K562 (cell line): Measurements from ENCODE around the gene NFILZ.

ENCODE experiments used
- FOXP1 ChIP-seq: sonication (generic); formaldehyde crosslinking; IDR thresholded peaks from 2 replicates; pipeline ENCODE4 v1.8.0; 2022; ENCODE audit warnings: mild to moderate bottlenecking, missing genetic modification reagents
- MTF1 ChIP-seq: fragments of 250-450 bp; sonication (Bioruptor Pico); IDR thresholded peaks from 2 replicates; pipeline ENCODE4 v1.9.0; 2021; ENCODE audit warnings: moderate library complexity, mild to moderate bottlenecking, inconsistent platforms, borderline replicate concordance
- NUFIP1 ChIP-seq: fragments of 450-650 bp; IDR thresholded peaks from 2 replicates; pipeline ENCODE4 v1.6.1; 2018; ENCODE audit not compliant: partially characterized antibody
- POLR2A ChIP-seq: fragments of 450-650 bp; conservative IDR thresholded peaks from 2 replicates; pipeline ENCODE4 v1.6.1; 2016
- SIN3A ChIP-seq, 2 experiments: fragments of 150-350 bp in 1 of 2; IDR thresholded peaks; 2 replicates each; pipeline ENCODE4 v1.6.1; 2011 to 2016; ENCODE audit warnings: borderline replicate concordance in 2 of 2, low read depth in 2 of 2, low read length in 2 of 2, mild to moderate bottlenecking in 2 of 2, moderate library complexity in 2 of 2; ENCODE audit not compliant: control insufficient read depth in 1 of 2
- ZNF668 ChIP-seq: fragments of 250-450 bp; sonication (Bioruptor Pico); IDR thresholded peaks from 2 replicates; pipeline ENCODE4 v1.8.0; 2022; ENCODE audit warnings: mild to moderate bottlenecking, inconsistent platforms
- TF ChIP-seq, protein P1 (sequence below), 3 experiments: IDR thresholded peaks in 2 of 3; conservative IDR thresholded peaks in 1 of 3; 2 replicates each; pipeline ENCODE4 v1.5.1; 2011 to 2012; ENCODE audit warnings: low read length in 3 of 3, mild to moderate bottlenecking in 3 of 3, control low read depth in 2 of 3, improper control_type of control experiment in 1 of 3, inconsistent platforms in 1 of 3, low read depth in 1 of 3, mixed read lengths in 1 of 3, moderate library complexity in 1 of 3; ENCODE audit not compliant: insufficient read depth in 2 of 3

DNA sequence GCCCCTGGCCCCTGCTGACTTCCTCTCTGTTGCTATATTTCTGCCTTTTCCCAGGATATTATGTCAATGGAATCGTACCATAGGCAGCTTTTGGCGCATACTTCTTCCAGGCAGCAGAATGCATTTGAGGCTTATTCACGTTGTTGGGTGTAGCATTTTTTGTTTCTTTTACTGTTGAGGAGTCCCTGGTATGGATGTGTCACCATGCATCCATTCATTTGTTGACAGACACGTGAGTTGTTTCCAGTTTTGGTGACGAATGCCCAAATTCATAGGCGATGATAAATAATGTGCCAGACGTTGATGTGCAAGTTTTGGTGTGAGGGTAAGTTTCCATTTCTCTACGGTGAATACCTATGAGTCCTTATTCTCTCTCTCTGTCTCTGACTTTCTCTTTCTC lies 5.0 kb downstream of the NFILZ start:
- TF ChIP-seq FOXP1 (CRISPR knock-in tag) (no peak), NUFIP1 (no peak), POLR2A (no peak), MTF1 (CRISPR knock-in tag) (no peak), SIN3A (IDR thresholded peaks at IDR 0.05; ENCODE audit: borderline replicate concordance in 2 of 2, control insufficient read depth in 1 of 2, low read depth in 2 of 2, low read length in 2 of 2) (no peak), ZNF668 (CRISPR knock-in tag) (no peak)
- TF ChIP-seq, protein P1, sequence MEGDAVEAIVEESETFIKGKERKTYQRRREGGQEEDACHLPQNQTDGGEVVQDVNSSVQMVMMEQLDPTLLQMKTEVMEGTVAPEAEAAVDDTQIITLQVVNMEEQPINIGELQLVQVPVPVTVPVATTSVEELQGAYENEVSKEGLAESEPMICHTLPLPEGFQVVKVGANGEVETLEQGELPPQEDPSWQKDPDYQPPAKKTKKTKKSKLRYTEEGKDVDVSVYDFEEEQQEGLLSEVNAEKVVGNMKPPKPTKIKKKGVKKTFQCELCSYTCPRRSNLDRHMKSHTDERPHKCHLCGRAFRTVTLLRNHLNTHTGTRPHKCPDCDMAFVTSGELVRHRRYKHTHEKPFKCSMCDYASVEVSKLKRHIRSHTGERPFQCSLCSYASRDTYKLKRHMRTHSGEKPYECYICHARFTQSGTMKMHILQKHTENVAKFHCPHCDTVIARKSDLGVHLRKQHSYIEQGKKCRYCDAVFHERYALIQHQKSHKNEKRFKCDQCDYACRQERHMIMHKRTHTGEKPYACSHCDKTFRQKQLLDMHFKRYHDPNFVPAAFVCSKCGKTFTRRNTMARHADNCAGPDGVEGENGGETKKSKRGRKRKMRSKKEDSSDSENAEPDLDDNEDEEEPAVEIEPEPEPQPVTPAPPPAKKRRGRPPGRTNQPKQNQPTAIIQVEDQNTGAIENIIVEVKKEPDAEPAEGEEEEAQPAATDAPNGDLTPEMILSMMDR (IDR thresholded peaks at IDR 0.05 in 2 of 3, conservative IDR thresholded peaks at IDR 0.05 in 1 of 3; ENCODE audit: insufficient read depth in 2 of 3, low read depth in 1 of 3, low read length in 3 of 3): no peak
